CD4-positive, alpha-beta T cell treated with Interleukin-6 at 100 ng/mL for 8 hours (primary cell): ENCODE data around the gene DDR1.
"Not testable (repeated sequence)": the region's sequence is repeated elsewhere in the genome, so short reads cannot be mapped to it uniquely, and the experiment has no call there.

Experiments
- DNase-seq: peaks from one replicate; pipeline ENCODE4 v3.0.0-alpha.2; 2020; ENCODE audit warnings: mixed read lengths, low spot score

The DDR1 gene

GRCh38 chr6:30894381-30894780 lies 10.1 kb downstream of the DDR1 start:
- DNase-seq = no peak

DNA sequence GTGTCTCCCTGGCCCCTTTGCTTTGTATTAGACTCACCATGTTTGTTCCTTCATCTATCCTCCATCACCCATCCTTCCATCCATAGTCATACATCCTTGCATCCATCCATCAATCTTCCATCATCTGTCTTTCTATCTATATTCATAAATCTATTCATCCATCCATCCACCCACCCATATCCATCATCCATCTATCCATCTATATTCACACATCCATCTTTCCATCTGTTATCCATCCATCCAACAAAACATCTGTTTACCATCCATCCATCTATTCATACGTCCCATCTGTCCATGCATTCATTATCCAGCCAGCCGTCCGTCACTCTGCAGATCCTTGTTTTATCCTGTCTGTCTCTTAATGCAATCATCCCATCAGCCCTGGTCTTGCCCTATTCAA lies 10.6 kb downstream of the DDR1 start:
- DNase-seq = no peak

- DNase-seq = no peak
Measured at GRCh38 chr6:30895343-30895742, 11.0 kb downstream of the DDR1 start.

- no peak for DNase-seq
Measured at GRCh38 chr6:30896541-30896940, 12.2 kb downstream of the DDR1 start.

DNA sequence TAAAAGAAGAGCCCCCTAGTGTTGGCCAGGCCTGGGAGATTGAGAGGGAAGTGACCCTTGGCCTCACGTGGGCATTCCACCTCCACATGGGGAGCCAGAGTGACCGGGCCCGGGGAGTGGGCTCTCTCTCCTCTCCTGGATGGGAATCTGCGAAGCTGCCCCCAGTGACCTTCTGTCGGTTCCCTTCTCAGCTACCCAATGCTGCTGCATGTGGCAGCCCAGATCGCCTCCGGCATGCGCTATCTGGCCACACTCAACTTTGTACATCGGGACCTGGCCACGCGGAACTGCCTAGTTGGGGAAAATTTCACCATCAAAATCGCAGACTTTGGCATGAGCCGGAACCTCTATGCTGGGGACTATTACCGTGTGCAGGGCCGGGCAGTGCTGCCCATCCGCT lies 13.6 kb downstream of the DDR1 start:
- no peak for DNase-seq

- no peak for DNase-seq
Measured at GRCh38 chr6:30898750-30899360, 14.5 kb downstream of the DDR1 start.

GRCh38 chr6:30900863-30901417 lies 16.6 kb downstream of the DDR1 start:
- DNase-seq = no peak

GRCh38 chr6:30901436-30901835 lies 17.1 kb downstream of the DDR1 start:
- no peak for DNase-seq

GRCh38 chr6:30902196-30902595 lies 17.9 kb downstream of the DDR1 start:
- DNase-seq = not testable (repeated sequence)

- no peak for DNase-seq
Measured at GRCh38 chr6:30902709-30903108, 18.4 kb downstream of the DDR1 start.

DNA sequence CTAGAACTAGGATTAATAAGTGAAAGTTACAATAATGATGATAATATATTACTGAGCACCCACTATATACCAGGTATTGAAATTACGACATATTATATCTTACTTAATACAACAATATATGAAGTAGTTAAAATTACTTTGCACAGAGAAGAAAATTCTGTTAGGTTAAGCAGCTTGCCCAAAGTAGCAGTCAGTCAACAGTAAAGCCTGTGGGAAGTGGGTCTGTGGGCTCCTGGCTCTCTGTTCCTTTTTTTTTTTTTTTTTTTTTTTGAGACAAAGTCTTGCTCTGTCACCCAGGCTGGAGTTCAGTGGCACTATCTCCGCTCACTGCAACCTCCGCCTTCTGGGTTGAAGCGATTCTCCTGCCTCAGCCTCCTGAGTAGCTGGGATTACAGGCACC lies 18.9 kb downstream of the DDR1 start:
- DNase-seq = no peak

- not testable (repeated sequence) for DNase-seq
Measured at GRCh38 chr6:30907290-30907757, 23.0 kb downstream of the DDR1 start.

DNA sequence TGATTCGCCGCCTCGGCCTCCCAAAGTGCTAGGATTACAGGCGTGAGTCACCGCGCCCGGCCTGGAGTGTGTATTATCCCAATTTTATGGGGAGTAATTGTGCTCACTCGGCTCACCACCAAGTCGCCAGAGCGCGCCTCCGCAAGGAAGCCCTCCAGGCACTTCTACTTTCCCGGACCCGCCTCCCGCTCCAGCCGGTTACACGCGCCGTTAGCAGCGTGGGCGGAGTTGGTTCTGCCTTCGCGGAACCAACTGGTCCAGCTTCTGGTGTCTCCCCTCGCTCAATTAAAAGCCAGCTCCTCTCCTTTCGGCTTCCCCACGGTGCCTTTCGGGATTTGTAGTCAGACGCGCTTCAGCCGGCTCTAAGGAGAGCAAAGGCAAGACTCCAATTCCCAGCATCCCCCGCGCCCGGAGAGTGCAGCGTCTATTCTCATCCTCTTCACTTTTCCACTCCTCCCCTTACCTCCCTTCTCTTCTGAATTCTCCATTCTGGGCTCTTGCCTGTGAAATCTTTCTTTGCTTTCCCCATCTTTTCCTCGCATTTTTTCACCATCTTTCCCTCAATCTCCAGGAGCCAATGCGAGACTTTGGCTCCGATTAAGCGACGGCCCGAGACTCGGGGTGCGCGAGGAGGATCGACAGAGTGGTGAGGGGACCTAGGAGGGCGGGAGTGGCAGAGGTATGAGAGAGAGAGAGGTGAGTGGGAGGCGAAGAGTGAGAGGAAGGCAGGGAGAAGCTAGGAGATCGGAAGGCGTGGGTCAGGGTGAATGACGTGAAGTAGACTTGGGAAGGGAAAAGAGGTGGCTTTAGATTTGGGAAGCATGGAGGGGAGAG lies 23.7 kb downstream of the DDR1 start, which contains the start of gene GTF2H4:
Gene GTF2H4 (plus strand): TSS at position 450 of the 834 bp plus-strand sequence.
- DNase-seq = peak; percentile 95

DNA sequence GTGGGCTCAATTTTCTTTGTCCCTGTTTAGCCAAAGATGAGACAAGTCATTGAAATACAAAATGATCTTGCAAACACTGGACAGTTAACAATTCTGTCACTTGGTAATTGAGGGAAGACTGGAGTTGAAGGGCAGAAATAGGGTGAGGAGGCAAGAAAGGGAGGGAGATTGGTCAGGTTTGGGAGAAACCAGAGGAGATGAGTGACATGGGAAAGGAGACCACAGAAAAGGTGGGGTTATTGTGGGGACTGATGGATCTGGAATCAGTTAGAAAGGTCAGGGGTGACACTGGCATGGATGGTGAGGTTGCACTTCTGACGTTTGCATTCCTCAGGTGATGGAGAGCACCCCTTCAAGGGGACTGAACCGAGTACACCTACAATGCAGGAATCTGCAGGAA lies 24.4 kb downstream of the DDR1 start:
- no peak for DNase-seq

- not testable (repeated sequence) for DNase-seq
Measured at GRCh38 chr6:30910473-30910872, 26.2 kb downstream of the DDR1 start.

DNA sequence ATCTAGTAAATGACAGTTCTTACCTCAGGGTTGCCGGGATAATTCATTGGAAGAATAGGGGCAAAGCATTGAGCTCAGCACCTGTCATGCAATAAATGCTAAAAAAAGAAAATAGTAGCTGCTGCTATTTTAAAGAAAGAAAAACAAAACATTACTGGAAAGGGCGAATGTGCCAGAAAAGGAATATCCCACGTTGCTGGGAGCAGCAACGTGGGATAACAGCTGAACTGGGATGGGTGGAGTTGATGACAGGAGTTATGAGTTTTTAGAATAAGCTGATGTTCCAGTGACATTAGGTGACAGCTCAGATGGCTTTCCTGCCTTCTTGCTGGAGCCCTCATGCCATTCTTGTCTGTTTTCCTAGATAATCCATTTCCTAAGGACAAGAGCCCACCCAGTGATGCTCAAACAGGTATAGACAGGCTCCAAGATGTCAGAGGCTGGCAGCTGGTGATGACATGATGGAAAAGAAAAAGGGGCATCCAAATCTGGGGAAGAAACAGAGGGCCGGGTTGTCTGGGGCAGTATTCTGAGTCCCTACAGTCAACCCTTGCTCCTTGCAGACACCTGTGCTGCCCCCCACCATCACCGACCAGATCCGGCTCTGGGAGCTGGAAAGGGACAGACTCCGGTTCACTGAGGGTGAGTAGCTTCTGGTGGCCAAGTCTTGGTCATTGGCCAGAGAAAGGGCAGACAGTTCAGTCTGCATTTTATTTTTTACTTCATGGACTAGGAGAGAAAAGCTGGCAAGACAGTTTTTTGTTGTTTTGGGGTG lies 28.6 kb downstream of the DDR1 start:
- no peak for DNase-seq

DNA sequence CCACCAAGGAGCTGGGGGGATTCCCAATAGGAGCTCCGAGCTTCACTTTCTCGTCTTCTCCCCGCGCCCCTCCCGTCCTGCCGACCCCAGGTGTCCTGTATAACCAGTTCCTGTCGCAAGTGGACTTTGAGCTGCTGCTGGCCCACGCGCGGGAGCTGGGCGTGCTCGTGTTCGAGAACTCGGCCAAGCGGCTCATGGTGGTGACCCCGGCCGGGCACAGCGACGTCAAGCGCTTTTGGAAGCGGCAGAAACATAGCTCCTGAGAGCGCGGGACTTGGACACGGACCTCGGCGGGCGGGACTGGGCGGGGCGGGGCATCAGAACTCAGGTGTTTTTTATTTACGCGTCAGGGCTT lies 29.4 kb downstream of the DDR1 start:
- no peak for DNase-seq

DNA sequence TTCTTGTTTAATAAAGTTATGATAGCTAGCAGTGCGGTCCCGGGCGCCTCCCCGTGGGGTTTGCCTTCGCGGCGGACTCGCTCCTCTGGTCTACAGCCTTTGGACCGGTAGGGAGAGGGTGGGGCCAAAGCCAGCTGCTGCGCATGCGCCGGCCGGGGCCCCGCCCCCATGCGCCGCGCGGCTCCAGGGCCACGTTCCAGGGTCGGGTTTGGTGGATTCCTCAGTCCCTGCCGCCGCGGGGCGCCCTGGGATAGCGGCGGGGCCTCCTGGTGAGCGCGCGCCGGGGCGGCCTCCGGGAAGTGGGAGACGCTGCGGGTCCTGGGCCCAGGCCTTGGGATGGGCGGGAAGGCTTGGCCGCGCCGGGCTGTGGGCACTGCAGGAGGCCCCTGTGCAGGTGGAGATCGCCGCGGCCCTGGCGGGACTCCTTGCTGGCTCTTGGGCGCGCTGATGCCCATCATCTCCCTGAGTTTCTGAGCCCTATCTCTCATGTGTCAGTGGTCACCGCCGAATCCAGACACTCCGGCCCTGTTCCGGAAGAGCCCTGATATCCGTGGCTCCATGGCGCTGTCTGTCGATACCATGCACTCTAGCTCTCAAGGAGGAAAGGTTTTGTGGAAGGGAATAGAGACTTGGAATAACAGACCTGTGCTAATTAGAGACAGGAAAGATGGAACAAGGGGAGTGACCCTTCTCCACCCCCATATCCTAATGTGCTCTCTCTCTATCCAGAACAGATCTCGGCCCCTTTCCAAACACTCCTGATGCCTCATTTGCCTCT lies 29.9 kb downstream of the DDR1 start, which contains the start of gene VARS2:
Gene VARS2 (plus strand): TSS at position 163 of the 778 bp plus-strand sequence. CDS start 599 bp downstream, at position 762.
- peak; percentile 83 for DNase-seq

GRCh38 chr6:30914854-30915590 lies 30.7 kb downstream of the DDR1 start:
- no peak for DNase-seq

DNA sequence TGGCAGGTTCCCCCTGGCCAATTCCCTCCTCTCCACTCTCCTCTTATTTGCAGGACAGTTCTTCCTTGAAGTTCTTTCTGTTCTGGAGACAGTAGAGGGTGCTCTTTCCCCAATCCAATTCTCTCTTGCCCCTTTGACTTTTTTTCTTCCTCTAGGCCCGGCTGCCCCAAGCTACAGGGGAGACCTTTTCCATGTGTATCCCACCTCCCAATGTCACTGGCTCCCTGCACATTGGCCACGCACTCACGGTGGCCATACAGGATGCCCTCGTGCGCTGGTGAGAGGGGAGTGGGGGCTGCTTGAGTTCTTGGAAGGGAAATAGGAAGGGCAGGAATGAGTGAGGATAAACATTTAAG lies 31.2 kb downstream of the DDR1 start:
- DNase-seq = peak; percentile 11

- no peak for DNase-seq
Measured at GRCh38 chr6:30917041-30917440, 32.7 kb downstream of the DDR1 start.
